K562 (cell line): Measurements from ENCODE around the gene CDKN2AIPNL. TPM values are rescaled to one million over a fixed set of nuclear protein-coding genes. Genes with fewer than 3 reads are reported as not detected.

ENCODE experiments used
- ASH1L ChIP-seq: fragments of 450-650 bp; IDR thresholded peaks from 2 replicates; pipeline ENCODE4 v1.6.1; 2018; ENCODE audit warnings: borderline replicate concordance, mild to moderate bottlenecking, low read depth; ENCODE audit not compliant: partially characterized antibody
- BACH1 ChIP-seq: fragments of 200-800 bp; sonication (Bioruptor generic); IDR thresholded peaks from 2 replicates; pipeline ENCODE4 v1.6.1; 2016; ENCODE audit warnings: missing genetic modification characterization, missing compliant biosample characterization
- BRD4 ChIP-seq: fragments of 200-600 bp; sonication (generic); IDR thresholded peaks from 2 replicates; pipeline ENCODE4 v1.6.1; 2017; ENCODE audit warnings: inconsistent platforms
- BRF2 ChIP-seq: IDR thresholded peaks from 3 replicates; pipeline ENCODE4 v1.6.1; 2011; ENCODE audit warnings: borderline replicate concordance, mild to moderate bottlenecking; ENCODE audit not compliant: insufficient read length, insufficient read depth
- CTCFL ChIP-seq: IDR thresholded peaks from 2 replicates; pipeline ENCODE4 v1.6.1; 2011; ENCODE audit warnings: borderline replicate concordance, low read depth, mild to moderate bottlenecking, moderate library complexity, low read length; ENCODE audit not compliant: insufficient read depth, poor library complexity, severe bottlenecking
- E2F8 ChIP-seq: fragments of 450-650 bp; IDR thresholded peaks from 2 replicates; pipeline ENCODE4 v1.7.1; 2018; ENCODE audit warnings: mild to moderate bottlenecking, low read depth; ENCODE audit not compliant: partially characterized antibody
- IRF9 ChIP-seq: fragments of 450-650 bp; IDR thresholded peaks from 2 replicates; pipeline ENCODE4 v1.6.1; 2016; ENCODE audit warnings: missing biosample characterization, missing genetic modification characterization
- MTA2 ChIP-seq: fragments of 450-650 bp; IDR thresholded peaks from 2 replicates; pipeline ENCODE4 v1.6.1; 2016; ENCODE audit warnings: low read depth
- RFX1 ChIP-seq: fragments of 450-650 bp; IDR thresholded peaks from 2 replicates; pipeline ENCODE4 v1.6.1; 2016; ENCODE audit warnings: mild to moderate bottlenecking, moderate library complexity
- RNF2 ChIP-seq: sonication (generic); IDR thresholded peaks from 2 replicates; pipeline ENCODE4 v1.6.1; 2016
- TAF9B ChIP-seq: fragments of 450-650 bp; IDR thresholded peaks from 2 replicates; pipeline ENCODE4 v1.6.1; 2018; ENCODE audit warnings: mild to moderate bottlenecking; ENCODE audit not compliant: partially characterized antibody
- TRIM24 ChIP-seq, 2 experiments: fragments of 450-650 bp; IDR thresholded peaks; 2 replicates each; pipeline ENCODE4 v1.6.1; 2016
- TRIM25 ChIP-seq: fragments of 450-650 bp; IDR thresholded peaks from 2 replicates; pipeline ENCODE4 v1.7.0; 2016; ENCODE audit warnings: borderline replicate concordance
- ZBTB7A ChIP-seq: IDR thresholded peaks from 2 replicates; pipeline ENCODE4 v1.6.1; 2011; ENCODE audit warnings: low read depth, mild to moderate bottlenecking, low read length, moderate library complexity, borderline replicate concordance; ENCODE audit not compliant: control insufficient read depth
- ZNF507 ChIP-seq: conservative IDR thresholded peaks from 2 replicates; pipeline ENCODE4 v1.6.1; 2017; ENCODE audit warnings: missing genetic modification characterization, missing compliant biosample characterization
- ZNF655 ChIP-seq: fragments of 250-450 bp; sonication (Bioruptor Pico); IDR thresholded peaks from 2 replicates; pipeline ENCODE4 v1.5.0; 2021
- polyA plus RNA-seq, 8 experiments: library from polyadenylated mRNA; depleted of rRNA in 4 of 8; stranded (reverse) in 5 of 8; unstranded in 3 of 8; fragments of >200 nt; fragmentation: Nextera tagmentation in 2 of 8; fragmentation: Illumina TruSeq in 1 of 8; extraction: Ambion mirVana in 2 of 8; extraction: Trizol in 1 of 8; gene quantifications; 2 replicates each; pipeline versions ENCODE4 v1.2.1 to v1.2.3, GENCODE V29; 2011 to 2014; ENCODE audit warnings: inconsistent platforms in 1 of 8, missing spikeins in 1 of 8
- total RNA-seq, 7 experiments: library from RNA; depleted of rRNA in 6 of 7; stranded (reverse); fragments of >200 nt in 6 of 7; fragmentation: Illumina TruSeq in 2 of 7; extraction: Trizol in 2 of 7; gene quantifications; 2 replicates each; pipeline versions ENCODE4 v1.2.1 to v1.2.3, GENCODE V29; 2011 to 2021; ENCODE audit warnings: low replicate concordance in 1 of 7

CDKN2AIPNL gene
- total and polyA plus RNA-seq, 9 of the 15 experiments (the other 6 are each of a cell fraction or from before 2014, with no cell fraction given), result 19.9 to 46.9 (median 42.2) TPM

- TF ChIP-seq E2F8 (no peak), TAF9B (no peak), ZNF507 (no peak), TRIM24 (IDR thresholded peaks at IDR 0.05) (no peak), ZBTB7A (no peak), BRF2 (no peak), RNF2 (no peak), BRD4 (0 out of 2 replicates have a peak, but pooled peaks have one; percentile 12), BACH1 (tag) (no peak), ASH1L (no peak), ZNF655 (no peak), MTA2 (no peak), CTCFL (no peak), RFX1 (peak; percentile 12; the same call in 1 of the 2 replicates), IRF9 (tag) (no peak), TRIM25 (no peak)
These were observed 41.3 kb downstream of the CDKN2AIPNL start (continued) for GRCh38 chr5:134370311-134370870.
